Activated CD4-positive, CD25-positive, alpha-beta regulatory T cell treated with anti-CD3 and anti-CD28 coated beads, Interleukin-2, amount 50 U/mL, for 24 hours (primary cell): Measurements from ENCODE around the gene CCR6.

Experiments used
- ATAC-seq, 2 donors: fragments of 150-1000 bp; cut with Tn5 transposase; one replicate each; pipeline ENCODE4 v1.10.0; 2021; ENCODE audit warnings: mild to moderate bottlenecking in 1 of 2, moderate library complexity in 1 of 2

The CCR6 gene

GRCh38 chr6:167121335-167121841, 1.5 kb upstream of the CCR6 start:
- no peak for ATAC-seq

- ATAC-seq: no peak
These were observed 662 bp upstream of the CCR6 start for GRCh38 chr6:167122041-167122826.

- ATAC-seq: no peak
These were observed 1.9 kb downstream of the CCR6 start for GRCh38 chr6:167124753-167125152.

DNA sequence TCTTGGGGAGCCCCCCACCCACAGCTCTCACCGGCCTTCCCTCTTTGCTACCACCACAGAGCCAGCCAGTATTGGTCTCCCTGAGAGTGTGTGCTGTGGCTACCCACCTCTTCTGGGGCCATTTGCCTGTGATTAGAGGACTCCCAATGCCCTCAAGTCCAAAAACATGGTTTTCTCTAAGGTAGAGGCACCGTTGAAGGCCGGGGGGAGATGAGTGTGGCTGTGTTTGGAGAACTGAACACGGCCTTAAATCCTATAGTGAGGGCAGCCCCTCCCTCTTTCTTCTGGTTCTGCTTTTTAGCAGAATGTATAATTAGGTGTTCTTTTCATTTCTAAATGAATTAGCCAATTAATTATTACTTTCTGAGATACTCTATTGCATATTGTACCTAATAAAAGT, 2.5 kb downstream of the CCR6 start:
- no peak for ATAC-seq

- ATAC-seq: no peak
These were observed 3.0 kb downstream of the CCR6 start for GRCh38 chr6:167125855-167126349.

GRCh38 chr6:167127785-167128531, 5.1 kb downstream of the CCR6 start:
- no peak for ATAC-seq

- ATAC-seq: no peak
These were observed 6.3 kb downstream of the CCR6 start for GRCh38 chr6:167129159-167129558.

DNA sequence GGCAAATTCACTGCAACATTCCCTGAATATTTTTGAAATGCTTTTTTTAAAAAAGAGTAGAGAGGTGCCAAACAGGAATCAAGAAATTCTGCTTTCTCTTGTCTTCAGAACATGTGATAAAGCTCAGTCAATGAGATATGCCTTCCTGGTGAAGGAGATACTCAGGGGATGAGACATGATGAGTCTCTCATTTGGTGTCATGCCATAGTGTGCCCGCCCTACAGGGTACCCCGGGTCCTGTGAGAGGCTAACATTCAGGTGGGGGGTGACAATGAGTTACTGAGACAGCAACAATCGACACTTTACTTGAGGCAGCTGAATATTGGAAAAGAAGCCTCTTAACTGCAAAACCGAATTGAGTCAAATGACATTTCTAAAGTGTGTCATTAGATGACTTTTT, 6.7 kb downstream of the CCR6 start:
- peak; percentile 47 to 59 for ATAC-seq

DNA sequence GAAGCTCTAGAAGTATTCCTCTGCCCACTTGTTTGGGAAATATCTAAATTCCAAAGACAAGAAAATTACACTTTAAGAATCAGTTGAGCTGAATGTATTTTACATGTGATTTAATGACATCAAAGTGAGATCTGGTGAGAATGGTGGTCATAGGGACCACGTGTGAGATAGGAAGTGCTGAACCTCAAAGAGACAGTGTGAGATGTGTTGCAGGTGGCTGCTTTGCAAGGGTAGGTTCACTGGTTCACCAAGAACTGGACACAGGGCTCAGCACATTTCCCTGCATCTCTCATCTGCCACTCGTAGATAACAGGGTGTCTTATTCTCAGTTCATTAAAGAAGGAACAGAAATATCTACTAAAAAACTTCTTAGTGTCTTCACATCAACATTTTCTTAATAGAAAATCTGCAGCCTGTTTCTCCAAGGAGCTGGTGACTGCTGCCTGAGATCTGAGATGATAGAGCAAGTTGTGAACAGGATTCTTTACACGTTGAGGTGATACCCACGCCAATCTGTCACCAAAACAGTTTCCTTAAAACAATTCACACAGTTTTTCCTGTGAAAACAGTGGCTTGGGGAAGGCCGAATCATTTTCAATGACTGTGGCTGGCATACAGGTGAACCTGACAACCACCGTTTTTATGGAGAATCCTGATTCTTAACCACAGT, 7.2 kb downstream of the CCR6 start:
- ATAC-seq: peak in 1 of 2 donors; percentile 31

- ATAC-seq: peak; percentile 78 to 84
These were observed 8.1 kb downstream of the CCR6 start for GRCh38 chr6:167130712-167131684.

GRCh38 chr6:167134448-167135328, 11.8 kb downstream of the CCR6 start:
- ATAC-seq: no peak

DNA sequence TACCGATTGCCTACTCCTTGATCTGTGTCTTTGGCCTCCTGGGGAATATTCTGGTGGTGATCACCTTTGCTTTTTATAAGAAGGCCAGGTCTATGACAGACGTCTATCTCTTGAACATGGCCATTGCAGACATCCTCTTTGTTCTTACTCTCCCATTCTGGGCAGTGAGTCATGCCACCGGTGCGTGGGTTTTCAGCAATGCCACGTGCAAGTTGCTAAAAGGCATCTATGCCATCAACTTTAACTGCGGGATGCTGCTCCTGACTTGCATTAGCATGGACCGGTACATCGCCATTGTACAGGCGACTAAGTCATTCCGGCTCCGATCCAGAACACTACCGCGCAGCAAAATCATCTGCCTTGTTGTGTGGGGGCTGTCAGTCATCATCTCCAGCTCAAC, 13.5 kb downstream of the CCR6 start:
- ATAC-seq: peak in 1 of 2 donors; percentile 56

GRCh38 chr6:167137081-167137480, 14.2 kb downstream of the CCR6 start:
- ATAC-seq: no peak

DNA sequence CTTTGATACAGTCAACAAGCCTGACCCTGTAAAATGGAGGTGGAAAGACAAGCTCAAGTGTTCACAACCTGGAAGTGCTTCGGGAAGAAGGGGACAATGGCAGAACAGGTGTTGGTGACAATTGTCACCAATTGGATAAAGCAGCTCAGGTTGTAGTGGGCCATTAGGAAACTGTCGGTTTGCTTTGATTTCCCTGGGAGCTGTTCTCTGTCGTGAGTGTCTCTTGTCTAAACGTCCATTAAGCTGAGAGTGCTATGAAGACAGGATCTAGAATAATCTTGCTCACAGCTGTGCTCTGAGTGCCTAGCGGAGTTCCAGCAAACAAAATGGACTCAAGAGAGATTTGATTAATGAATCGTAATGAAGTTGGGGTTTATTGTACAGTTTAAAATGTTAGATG, 15.0 kb downstream of the CCR6 start:
- no peak for ATAC-seq

GRCh38 chr6:167139761-167140160, 16.9 kb downstream of the CCR6 start:
- ATAC-seq: no peak

DNA sequence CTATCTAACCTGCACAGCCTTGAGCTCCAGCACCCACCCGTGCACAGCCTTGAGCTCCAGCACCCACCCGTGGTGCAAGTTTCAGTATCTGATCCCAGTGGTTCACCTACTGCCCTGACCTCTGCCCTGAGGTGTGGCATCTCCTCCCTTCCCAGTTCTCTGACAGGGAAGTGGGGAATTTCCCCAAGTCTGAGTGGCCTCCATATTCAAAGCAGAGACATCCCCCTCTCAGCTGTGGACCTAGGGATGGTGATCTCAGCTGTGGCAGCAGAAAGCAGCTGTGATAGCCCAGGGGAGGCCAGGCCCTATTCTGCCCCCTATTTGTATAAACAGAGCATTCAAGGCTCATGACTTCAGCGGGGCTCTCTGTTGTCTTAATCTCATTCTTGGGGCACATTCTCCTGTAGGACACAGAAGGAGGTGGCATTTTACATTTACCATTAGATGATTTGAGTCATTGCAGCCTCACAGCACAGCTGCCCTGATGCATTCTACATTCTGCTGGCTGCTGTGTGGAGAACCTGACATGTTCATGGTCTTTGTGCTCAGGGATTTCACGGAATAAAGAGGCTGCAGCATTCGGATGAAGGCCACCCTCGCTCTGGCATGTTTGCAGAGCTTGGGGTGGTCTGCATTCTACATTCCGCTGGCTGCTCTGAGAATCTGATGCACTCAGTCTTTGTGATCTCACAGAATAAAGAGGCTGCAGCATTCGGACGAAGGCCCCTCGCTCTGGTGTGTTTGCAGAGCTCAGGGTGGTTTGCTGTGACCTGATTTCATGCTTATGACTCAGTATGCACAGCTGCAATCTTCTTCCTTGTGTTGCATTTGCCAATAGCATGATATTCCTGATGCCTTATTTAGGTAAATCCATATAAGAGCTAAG, 17.9 kb downstream of the CCR6 start:
- ATAC-seq: no peak

GRCh38 chr6:167141667-167142432, 19.0 kb downstream of the CCR6 start:
- peak; percentile 64 to 65 for ATAC-seq

- ATAC-seq: no peak
These were observed 19.5 kb downstream of the CCR6 start for GRCh38 chr6:167142433-167142761.

GRCh38 chr6:167143041-167143440, 20.1 kb downstream of the CCR6 start:
- ATAC-seq: no peak
